Mucosa of rectum (tissue), 2 donors: ENCODE data around the gene CREB3.

Source experiments
- H3K27ac ChIP-seq, 2 donors: one replicate each; pipeline ENCODE4 v1.7.0; 2013; ENCODE audit warnings: inconsistent platforms in 2 of 2, low read depth in 2 of 2, low read length in 2 of 2
- H3K27me3 ChIP-seq, 2 donors: one replicate each; pipeline ENCODE4 v1.7.0; 2013; ENCODE audit warnings: low read length in 2 of 2; ENCODE audit not compliant: control insufficient read depth in 2 of 2, insufficient read depth in 2 of 2
- H3K36me3 ChIP-seq, 2 donors: one replicate each; pipeline ENCODE4 v1.7.0; 2013; ENCODE audit warnings: low read length in 2 of 2; ENCODE audit not compliant: control insufficient read depth in 2 of 2, insufficient read depth in 2 of 2
- H3K4me1 ChIP-seq, 2 donors: one replicate each; pipeline ENCODE4 v1.7.0; 2013; ENCODE audit warnings: low read length in 2 of 2, mild to moderate bottlenecking in 1 of 2; ENCODE audit not compliant: control insufficient read depth in 2 of 2, insufficient read depth in 2 of 2
- H3K4me3 ChIP-seq, 2 donors: one replicate each; pipeline ENCODE4 v1.7.0; 2013; ENCODE audit warnings: low read length in 2 of 2
- H3K9ac ChIP-seq, 2 donors: one replicate each; pipeline ENCODE4 v1.7.0; 2013; ENCODE audit warnings: low read length in 2 of 2, low read depth in 1 of 2, mild to moderate bottlenecking in 1 of 2
- H3K9me3 ChIP-seq, 2 donors: one replicate each; pipeline ENCODE4 v1.7.0; 2013; ENCODE audit warnings: low read length in 2 of 2; ENCODE audit not compliant: control insufficient read depth in 2 of 2
- donor health status: healthy.
- donor health status: Normal muscosa, but diverticular disease.

CREB3 gene, protein sequence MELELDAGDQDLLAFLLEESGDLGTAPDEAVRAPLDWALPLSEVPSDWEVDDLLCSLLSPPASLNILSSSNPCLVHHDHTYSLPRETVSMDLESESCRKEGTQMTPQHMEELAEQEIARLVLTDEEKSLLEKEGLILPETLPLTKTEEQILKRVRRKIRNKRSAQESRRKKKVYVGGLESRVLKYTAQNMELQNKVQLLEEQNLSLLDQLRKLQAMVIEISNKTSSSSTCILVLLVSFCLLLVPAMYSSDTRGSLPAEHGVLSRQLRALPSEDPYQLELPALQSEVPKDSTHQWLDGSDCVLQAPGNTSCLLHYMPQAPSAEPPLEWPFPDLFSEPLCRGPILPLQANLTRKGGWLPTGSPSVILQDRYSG

DNA sequence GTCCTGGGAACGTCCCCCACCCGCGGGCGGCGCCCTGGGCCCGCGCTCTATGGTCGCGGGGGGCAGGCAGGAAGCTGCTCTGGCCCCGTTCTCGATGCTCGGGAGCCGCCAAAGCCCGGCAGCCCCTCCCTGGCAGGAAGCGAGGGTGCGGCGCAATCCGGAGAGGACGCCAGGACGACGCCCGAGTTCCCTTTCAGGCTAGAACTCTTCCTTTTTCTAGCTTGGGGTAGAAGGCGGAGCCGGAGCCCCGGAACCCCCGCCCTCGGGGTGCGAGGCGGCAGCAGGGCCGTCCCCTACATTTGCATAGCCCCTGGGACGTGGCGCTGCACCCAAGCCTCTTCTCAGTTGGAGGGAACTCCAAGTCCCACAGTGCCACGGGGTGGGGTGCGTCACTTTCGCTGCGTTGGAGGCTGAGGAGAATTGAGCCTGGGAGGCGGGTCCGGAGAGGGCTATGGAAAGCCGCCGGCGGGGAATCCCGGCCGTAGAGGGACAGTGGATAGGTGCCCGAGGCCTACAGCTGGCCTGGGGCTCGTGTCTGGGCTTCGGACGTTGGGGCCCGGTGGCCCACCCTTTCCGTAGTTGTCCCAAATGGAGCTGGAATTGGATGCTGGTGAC is at the start of gene CREB3, which contains the start of gene TLN1:
CREB3 (plus strand) TSS at position 482 of the 615 bp plus-strand sequence; CDS start at position 589, 107 bp downstream.
TLN1 (minus strand) TSS at position 11 of the 615 bp plus-strand sequence. CDS start 6,501 bp downstream, outside the sequence.
- Histone ChIP-seq H3K4me1 (peaks cover 54 to 62% of the 10 kb centered on the region in 2 donors), H3K9me3 (no peaks in the 10 kb centered on the region), H3K27ac (peak within 1 kb of the TSS; percentile 98), H3K36me3 (peaks cover 25 to 28% of the 10 kb centered on the region in 2 donors), H3K9ac (peak within 1 kb of the TSS; percentile 88 to 98), H3K4me3 (peak within 1 kb of the TSS; percentile 89 to 94), H3K27me3 (no peaks in the 10 kb centered on the region)

DNA sequence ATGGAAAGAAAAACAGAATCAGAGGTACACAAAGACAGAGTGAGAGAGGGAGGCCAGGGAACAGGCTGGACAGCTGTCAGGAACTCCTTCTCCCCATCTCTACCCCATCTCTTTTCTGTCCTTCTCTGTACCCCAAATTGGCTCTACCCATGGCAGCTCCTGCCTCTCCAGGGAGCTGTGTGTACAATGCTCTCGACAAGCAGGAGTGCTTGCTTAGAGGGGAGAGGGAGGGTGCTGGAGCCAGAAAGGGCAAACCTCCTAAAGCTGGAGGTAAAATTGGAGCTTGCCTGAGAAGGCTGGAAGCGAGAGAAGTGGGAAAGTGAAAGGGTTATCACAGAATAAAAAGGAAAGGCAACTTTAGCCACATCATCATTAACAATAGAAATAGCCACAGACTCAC is 49.1 kb upstream of the CREB3 start:
- no peak overlapping the region for H3K4me3 ChIP-seq

DNA sequence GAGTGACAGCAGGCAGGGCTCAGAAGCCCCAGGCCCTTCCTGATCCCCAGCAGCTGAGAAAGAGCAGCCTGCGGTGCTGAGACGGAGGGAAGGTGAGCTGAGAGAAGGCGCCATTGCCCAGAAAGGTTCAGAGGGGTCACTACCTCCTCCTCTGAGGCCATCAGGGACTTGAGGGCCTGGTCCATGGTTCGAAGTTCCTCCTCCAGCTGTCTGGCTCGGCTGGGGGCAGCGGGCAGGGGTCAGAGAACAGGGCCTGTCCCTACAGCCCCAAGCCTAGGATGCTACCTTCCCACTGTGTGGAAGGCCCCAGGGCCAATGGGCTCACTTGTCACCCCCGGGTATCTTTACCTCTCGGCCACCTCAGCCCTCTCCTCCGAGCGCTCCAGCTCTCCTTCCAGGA is 47.5 kb upstream of the CREB3 start:
- no peaks in the 10 kb centered on the region for H3K27me3 ChIP-seq
- H3K27ac ChIP-seq: no peak overlapping the region
- no peaks in the 10 kb centered on the region for H3K36me3 ChIP-seq
- H3K9ac ChIP-seq: no peak overlapping the region
- H3K4me3 ChIP-seq: no peak overlapping the region
- H3K4me1 ChIP-seq: peaks cover 0 to 3% of the 10 kb centered on the region in 2 donors
- no peaks in the 10 kb centered on the region for H3K9me3 ChIP-seq

More for the DNA sequence above, 49.1 kb upstream of the CREB3 start:
- Histone ChIP-seq H3K27me3 (no peaks in the 10 kb centered on the region), H3K9ac (no peak overlapping the region), H3K36me3 (no peaks in the 10 kb centered on the region), H3K4me1 (no peaks in the 10 kb centered on the region), H3K9me3 (no peaks in the 10 kb centered on the region), H3K27ac (no peak overlapping the region)

DNA sequence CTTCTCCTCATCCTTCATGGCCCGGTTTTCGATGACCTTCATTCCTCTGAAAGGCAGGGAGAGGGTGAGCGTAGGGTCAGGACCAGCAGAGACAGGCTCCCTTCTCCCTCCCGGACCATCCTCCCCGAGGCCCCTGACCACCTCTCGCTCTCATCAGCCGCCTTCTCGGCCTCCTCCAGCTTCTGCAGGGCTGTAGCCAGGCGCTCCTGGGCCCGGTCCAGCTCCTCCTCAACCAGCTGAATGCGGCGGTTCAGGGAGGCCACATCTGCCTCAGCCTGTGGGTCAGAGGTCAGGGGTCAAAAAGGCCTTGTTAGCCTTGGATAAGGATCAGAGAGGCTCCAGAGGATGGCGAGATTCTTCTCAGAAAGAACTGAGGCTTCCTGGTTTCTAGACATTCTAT is 47.0 kb upstream of the CREB3 start:
- Histone ChIP-seq H3K36me3 (no peaks in the 10 kb centered on the region), H3K9me3 (no peaks in the 10 kb centered on the region), H3K9ac (no peak overlapping the region), H3K4me1 (peaks cover 2 to 6% of the 10 kb centered on the region in 2 donors), H3K4me3 (peak overlapping the region in 1 of 2 donors; percentile 33), H3K27ac (no peak overlapping the region), H3K27me3 (no peaks in the 10 kb centered on the region)

DNA sequence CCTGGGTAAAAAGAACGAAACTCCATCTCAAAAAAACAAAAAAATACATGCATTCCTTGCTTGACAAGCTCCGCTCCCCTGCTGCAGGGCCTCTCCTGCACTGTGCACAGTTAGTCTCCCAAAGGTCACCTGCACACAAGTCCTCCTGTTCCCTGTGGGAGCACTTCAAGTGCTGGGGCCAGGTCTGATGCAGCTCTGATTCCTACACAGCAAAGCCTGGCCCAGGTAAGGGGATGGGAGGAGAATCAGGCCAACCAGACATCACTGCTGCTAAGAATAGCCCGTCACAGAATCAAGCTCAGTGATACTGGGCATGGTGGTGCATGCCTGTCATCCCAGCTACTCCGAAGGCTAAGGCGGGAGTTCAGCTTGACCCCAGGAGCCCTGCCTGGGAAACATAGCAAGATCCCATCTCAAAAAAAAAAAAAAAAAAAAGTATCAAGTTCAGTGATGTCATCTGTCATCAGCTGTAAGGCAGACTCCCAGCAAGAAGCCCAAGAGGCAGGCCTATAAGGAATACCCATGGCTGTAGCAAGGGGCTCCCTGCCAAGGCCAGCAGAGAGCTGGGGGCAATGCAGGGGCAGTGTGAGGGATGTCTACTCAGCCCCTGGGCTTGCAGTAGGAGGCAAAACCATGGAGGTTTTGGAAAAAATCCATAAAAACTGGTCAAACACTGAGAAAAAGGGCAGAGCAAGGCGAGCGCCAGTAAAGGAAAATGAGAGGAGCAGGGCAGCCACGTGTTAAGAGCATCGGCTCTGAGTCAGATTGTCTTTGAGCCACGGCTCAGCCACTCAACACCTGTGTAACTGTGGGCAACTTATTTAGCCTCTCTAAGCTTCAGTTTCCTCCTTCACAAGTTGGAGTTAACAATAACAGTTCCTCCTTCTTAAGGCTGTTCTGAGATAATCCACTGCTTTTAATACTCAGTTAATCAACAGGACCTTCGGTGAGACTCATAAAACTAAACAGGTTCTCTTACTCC is 46.0 kb upstream of the CREB3 start:
- peak overlapping the region in 1 of 2 donors; percentile 34 for H3K4me3 ChIP-seq

DNA sequence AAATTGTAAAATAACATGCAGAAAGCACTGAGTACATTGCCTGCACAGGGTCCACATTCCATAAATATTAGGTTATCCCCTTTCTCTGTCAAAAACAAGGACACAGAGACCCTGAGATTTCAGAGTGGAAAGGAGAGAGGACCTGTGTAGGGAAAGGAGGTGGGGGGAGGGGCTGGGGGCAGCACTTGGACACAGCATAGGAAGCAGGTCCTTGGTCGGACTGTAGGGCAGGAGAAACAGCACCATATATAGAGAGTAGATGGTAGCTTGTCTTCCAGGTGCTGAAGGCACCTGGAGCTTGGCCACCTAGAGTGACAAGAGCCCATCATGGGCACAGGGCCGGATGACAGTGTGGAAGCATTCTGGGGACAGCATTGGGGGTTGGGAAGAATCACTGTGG is 45.2 kb upstream of the CREB3 start:
- H3K27ac ChIP-seq: peak overlapping the region in 1 of 2 donors; percentile 86
- no peaks in the 10 kb centered on the region for H3K27me3 ChIP-seq
- no peaks in the 10 kb centered on the region for H3K9me3 ChIP-seq
- H3K9ac ChIP-seq: peak overlapping the region in 1 of 2 donors; percentile 34
- peaks cover 6 to 8% of the 10 kb centered on the region in 2 donors for H3K4me1 ChIP-seq
- H3K4me3 ChIP-seq: peak overlapping the region in 1 of 2 donors; percentile 48
- no peaks in the 10 kb centered on the region for H3K36me3 ChIP-seq

More for the DNA sequence above, 46.0 kb upstream of the CREB3 start:
- peaks cover 6 to 7% of the 10 kb centered on the region in 2 donors for H3K4me1 ChIP-seq
- H3K36me3 ChIP-seq: no peaks in the 10 kb centered on the region
- H3K9ac ChIP-seq: no peak overlapping the region
- H3K27me3 ChIP-seq: no peaks in the 10 kb centered on the region
- peak overlapping the region in 1 of 2 donors; percentile 3 for H3K27ac ChIP-seq
- no peaks in the 10 kb centered on the region for H3K9me3 ChIP-seq

DNA sequence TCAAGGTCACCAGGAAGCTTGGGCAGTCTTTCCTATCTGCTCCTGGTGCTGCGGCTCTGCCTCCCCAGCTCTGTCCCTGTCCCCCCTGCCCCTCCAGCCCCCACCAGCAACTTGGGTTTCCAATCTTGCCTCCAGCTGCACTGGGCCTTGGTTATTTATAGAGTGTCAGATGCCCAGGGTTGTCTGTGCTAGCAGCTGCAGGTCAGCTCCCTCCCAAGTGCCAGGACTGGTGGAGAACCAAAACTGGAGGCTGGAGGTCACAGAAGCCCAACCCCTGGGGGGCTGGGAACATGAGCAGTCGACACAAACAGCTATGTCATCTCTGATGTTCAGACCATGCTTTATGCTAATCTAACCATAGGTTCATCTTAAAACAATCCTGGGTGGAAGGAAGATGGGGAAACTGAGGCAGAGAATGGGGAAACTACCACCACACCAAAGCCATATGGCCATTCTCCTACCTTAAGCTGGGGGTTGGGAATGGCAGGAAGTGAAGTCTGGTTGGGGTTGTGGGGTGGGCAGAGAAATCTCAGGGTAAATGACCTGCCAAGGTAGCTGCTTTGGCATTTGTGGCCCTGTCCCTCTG is 44.4 kb upstream of the CREB3 start:
- peaks cover 6 to 8% of the 10 kb centered on the region in 2 donors for H3K4me1 ChIP-seq
- H3K9ac ChIP-seq: peak overlapping the region in 1 of 2 donors; percentile 12
- no peaks in the 10 kb centered on the region for H3K27me3 ChIP-seq
- H3K27ac ChIP-seq: peak overlapping the region; percentile 49 to 86
- H3K4me3 ChIP-seq: peak overlapping the region in 1 of 2 donors; percentile 62
- no peaks in the 10 kb centered on the region for H3K36me3 ChIP-seq
- H3K9me3 ChIP-seq: no peaks in the 10 kb centered on the region

DNA sequence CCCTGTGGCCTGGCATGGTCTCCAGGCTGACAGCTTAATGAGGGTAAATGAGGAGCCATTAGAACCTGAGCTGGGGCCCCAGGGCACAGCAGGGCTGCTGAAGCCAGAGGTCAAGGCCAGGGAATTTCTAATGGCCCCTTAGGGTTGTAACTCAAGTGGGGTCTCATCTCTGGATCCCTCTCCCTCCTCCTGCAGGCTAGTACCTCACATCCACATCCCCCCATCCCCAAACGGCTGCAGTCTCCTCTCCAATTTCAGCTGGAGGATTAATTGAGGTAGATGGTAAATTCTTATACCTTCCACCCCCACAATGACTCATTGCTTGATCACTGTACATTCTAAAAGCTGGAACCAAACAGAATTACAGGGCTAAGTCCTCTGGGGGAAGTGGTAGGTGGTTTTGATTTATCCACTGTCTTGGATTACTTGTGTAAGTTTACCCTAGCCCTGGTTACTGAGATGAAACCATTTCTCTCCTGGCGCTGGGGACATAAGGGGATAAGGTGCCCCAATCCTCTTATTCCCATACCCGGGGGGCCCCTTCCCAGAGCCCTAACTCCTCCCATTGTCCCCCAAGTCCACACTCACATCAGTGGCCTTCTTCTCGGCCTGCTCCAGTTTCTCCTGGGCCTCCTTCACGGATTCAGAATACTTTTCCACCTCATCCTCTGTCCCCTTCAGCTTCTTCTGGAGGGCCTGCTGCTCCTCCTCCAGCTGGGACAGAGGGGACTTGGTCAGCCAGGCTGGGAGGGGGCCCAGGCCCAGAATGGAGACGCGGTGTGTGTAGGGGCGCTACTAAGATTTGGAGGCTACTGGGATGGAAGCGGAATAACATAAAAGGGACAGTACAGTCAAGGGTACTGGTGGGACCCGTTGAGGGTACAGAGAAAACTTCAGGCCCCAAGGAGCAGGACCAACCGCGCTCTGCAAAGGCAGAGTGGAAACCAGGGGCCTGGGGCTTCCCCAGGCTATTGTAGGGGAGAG is 43.6 kb upstream of the CREB3 start:
- Histone ChIP-seq H3K9ac (peak overlapping the region; percentile 21 to 56), H3K4me1 (peaks cover 6 to 8% of the 10 kb centered on the region in 2 donors), H3K36me3 (no peaks in the 10 kb centered on the region), H3K27me3 (no peaks in the 10 kb centered on the region), H3K9me3 (no peaks in the 10 kb centered on the region), H3K4me3 (peak overlapping the region; percentile 62 to 77), H3K27ac (peak overlapping the region; percentile 69 to 86)
